NCI-H510A treated with DMSO at 0.1 percent for 48 hours (cell line): ENCODE data around the gene FRMPD4.
"Not testable (repeated sequence)": the region's sequence is repeated elsewhere in the genome, so short reads cannot be mapped to it uniquely, and the experiment has no call there.

ENCODE experiments used
- DNase-seq: peaks from one replicate; lab custom pipeline; 2025; lab: John Stamatoyannopoulos, UW

The FRMPD4 gene

DNA sequence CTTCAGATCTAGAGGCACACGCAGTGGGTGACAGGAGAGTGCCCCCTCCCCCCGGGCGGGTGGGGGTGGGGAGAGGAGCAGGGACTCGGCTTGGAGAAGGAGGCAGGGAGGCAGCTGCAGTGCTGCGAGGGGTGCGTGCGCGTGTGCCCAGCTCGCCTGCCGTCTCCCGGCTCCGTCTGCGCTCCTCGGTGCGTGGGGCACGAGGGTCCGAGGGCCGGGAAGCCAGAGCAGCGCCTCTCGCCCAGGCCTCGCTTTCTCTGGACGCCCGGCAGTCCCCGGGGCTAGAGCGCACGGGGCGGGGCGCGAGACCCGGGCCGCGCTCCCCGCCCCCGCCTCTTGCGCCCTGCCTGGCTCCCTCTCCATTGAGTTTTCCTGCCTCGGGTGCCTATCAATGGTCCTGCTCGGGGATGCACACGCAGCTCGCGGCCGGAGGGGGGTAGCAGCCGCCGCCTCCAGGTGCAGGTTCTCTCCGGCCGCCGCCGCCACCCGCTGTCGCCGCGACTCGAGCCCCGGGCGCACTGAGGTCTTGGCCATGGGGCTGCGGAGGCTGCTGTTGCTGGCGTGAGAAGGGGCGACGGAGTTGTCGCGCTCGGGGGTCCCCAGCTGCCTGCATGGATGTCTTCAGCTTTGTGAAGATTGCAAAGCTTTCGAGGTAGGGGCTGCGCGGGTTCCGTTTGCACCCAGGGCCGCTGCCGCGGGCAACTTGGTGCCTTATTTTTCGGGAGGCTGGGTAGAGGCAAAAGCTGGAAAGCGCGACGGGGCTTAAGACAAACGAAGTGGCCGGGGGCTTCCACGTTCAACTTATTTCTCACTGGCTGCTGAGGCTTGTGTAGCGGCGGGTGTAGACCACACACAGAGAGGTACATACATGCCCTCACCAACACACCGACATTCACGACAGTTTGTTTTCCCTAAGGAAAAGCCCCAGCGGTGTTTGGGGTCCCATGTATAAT is at the start of gene FRMPD4:
Gene FRMPD4, plus strand, starts transcription at position 113 of the 953 bp plus-strand sequence. Its CDS starts 499 bp downstream, at position 612.
- DNase-seq: peak; percentile 7

DNA sequence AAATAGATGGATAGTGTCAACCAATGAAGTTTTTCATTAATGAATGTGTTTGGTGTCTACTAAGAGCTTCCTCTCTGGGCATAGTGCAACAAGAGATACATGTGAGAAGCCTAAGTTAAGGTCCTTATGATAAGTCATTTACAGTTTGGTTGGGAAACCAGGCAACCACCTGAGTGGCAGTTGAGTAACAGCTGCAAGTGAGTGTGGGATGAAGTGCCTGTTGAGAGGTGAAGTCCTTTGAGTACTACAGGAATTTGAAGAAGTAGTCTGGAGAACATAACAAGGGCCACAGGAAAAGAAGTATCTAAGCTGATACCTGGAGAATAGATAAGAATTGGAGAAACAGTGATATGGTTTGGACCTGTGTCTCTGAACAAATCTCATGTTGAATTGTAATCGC is 48.5 kb upstream of the FRMPD4 start:
- no peak for DNase-seq

- no peak for DNase-seq
These were observed 25.0 kb upstream of the FRMPD4 start for GRCh38 chrX:12113321-12113720.

GRCh38 chrX:12115377-12115776 is 22.9 kb upstream of the FRMPD4 start:
- no peak for DNase-seq

GRCh38 chrX:12118134-12118533 is 20.1 kb upstream of the FRMPD4 start:
- DNase-seq: no peak

DNA sequence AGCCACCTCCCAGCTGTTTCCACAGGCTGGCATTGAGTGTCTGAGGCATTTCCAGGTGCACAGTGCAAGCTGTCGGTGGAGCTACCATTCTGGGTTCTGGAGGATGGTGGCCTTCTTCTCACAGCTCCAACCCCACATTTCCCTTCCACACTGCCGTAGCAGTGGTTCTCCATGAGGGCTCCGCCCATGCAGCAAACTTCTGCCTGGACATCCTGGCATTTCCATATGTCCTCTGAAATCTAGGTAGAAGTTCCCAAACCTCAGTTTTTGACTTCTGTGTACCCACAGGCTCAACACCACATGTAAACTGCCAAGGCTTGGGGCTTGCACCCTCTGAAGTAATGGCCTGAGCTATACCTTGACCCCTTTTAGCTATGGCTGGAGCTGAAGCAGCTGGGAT is 10.3 kb upstream of the FRMPD4 start:
- DNase-seq: no peak

GRCh38 chrX:12137951-12138360 is 317 bp upstream of the FRMPD4 start:
- DNase-seq: no peak

DNA sequence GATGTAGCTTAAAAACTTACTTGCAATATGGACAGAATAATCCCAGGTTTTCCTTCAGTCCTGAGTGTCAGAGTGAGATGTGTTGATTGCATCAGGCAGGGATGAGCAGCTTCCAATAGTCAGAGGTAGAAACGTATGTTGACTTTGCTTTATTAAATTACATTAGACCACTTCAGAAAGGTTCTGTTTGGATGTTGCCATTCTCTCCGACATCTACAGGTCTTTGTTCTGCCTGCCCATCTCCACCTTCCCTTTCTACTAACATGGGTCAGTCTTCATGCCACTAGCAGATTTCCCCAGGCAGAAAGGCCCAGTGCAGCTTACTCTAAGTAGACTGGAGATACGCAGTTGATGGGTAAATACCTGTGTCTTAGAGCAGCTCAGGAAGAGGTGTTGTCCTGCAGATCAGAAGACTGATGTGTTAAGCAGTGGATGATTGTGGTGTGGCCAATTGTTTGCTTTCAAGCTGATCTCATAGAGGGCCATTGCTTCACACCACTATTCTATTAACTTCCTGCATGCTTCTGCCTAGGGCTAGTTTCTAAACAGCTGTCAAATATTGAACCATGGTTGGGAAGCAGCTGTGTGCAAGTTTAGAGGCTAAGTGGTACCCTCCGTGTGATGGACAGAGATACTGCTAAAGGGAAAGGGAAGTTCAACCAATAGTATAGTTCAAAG is 1.8 kb downstream of the FRMPD4 start:
- DNase-seq: no peak

DNA sequence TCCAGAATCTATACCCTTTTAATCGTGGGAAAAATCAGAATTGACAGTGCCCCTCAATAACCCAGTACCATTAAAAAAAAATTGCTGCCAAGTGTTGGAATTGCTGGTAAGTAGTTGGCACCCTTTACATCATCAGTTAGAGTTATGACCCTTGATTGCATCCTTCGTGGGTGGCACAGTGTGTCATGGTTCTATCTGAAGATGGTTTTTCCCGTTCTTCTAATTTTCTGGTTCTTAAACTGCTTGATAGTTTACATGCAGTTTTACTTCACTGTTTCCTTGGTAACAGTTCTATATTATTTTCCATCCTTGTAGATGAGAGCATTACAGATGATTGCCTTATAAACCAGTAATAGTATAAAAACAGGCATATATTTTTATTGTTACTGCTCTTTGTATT is 3.2 kb downstream of the FRMPD4 start:
- DNase-seq: no peak

GRCh38 chrX:12142661-12143060 is 4.4 kb downstream of the FRMPD4 start:
- DNase-seq: no peak

DNA sequence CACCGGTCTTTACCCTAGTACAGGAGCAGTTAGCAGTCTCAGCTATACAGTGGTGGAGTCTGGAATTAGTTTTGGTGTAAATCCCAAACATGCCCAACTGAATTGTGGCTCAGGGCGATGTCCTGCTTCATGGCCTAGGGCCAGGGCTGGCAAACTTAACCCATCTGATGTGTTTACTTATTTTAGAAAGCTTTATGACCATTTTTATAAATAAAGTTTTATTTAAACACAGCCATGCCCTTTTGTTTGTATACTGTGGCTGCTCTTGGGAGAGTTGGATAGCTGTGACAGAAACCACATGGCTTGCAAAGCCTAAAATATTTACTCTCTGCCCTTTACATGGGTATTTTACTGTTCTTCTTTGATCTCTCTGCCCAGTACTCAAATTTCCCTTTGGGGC is 7.1 kb downstream of the FRMPD4 start:
- no peak for DNase-seq

DNA sequence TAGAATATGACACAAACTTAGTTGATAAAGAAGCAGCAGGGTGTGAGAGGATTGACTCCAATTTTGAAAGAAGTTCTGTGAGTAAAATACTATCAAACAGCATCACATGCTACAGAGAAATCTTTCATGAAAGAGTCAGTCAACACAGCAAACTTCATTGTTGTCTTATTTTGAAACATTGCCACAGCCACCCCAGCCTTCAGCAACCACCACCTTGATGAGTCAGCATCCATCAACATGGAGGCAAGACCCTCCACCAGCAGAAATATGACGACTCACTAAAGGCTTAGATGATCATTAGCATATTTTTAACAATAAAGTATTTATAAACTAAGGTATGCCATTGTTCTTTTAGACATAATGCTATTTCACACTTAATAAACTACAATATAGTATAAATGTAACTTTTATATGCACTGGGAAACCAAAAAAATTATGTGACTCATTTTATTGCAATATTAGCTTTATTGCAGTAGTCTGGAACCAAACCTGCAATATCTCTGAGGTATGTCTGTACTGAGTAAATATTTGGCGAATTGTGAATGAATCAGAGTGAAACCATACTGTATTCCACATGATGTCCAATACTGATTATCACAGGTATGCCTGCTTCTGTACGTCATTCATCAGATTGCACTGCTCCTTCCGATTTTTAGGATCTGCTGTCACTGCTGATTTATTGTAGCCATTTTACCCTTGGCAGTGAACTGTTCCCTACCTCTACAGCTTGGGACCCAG is 11.6 kb downstream of the FRMPD4 start:
- DNase-seq: no peak

- DNase-seq: no peak
These were observed 15.0 kb downstream of the FRMPD4 start for GRCh38 chrX:12153317-12153716.

DNA sequence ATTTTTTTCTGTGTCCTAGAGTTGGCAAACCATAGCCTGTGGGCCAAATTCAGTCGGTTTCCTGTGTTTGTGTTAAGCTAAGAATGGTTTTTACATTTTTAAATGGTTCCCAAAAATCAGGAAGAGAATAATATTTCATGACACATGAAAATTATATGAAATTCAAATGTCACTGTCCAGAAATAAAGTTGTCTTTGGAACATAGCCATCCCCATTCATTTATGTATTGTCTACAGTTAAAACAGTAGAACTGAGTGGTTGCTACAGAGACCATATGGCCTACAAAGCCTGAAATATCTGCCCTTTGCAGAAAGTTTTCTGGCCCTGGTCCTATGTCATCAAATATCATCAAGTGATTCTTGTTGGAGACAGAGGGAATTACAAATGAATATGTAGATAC is 15.5 kb downstream of the FRMPD4 start:
- no peak for DNase-seq

DNA sequence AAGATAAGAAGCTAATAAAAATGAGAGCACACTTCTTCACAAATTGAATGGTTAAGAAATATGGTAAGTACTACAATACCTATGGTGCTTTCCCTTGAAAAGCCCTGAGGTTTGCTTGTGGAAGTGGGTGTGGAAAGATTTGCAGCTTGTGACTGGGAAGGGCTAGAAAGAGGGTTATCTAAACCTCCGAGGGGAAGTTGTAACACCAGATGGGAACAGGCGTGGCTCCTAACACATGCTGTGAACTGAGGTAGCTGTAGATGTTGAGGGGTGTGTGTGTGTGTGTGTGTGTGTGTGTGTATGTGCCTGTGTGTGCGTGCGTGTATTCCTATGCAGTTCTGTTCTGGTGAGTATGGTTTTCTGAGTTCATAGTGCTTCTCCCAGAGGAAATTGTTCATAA is 21.5 kb downstream of the FRMPD4 start:
- DNase-seq: no peak

DNA sequence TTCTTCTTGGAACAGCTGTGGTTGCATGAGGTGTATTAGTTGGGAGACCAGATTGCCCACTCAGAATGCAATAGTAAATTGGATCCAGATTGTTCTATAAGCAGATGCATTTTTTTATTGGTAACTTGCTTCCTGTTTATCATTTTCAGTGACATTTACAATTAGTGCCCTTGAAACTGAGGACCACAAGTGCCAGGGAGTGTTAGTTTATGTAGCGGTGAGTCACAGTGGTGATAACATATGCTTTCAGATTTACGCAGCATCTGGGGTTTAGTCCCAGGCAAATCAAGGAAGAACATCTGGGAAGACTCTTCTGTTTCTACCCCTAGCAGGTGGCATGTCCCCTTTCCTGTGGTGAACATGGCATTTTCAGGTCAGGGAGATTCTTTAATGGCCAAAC is 24.1 kb downstream of the FRMPD4 start:
- no peak for DNase-seq

DNA sequence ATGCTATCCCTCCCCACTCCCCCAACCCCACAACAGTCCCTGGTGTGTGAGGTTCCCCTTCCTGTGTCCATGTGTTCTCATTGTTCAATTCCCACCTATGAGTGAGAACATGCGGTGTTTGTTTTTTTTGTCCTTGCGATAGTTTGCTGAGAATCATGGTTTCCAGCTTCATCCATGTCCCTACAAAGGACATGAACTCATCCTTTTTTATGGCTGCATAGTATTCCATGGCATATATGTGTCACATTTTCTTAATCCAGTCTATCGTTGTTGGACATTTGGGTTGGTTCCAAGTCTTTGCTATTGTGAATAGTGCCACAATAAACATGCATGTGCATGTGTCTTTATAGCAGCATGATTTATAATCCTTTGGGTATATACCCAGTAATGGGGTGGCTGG is 25.9 kb downstream of the FRMPD4 start:
- not testable (repeated sequence) for DNase-seq

- no peak for DNase-seq
These were observed 32.5 kb downstream of the FRMPD4 start for GRCh38 chrX:12170755-12171154.

DNA sequence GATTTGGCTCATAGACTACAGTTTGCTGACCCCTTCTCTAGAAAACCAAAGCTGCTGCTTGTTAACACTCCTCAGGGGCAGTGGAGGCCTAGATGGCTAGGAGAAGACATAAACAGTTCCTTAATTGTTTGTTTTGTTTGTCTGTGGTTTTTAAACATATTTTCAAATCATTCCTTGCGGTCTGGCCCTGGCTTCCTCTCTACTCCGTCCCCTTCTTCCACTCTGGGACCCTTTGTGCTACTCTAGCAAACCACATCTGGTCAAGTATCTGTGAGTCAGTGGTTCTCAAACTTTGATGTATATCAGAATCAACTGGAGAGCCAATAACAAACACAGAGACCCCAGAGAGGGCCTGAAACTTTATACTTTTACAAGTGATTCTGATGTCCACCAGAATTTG is 36.1 kb downstream of the FRMPD4 start:
- no peak for DNase-seq

DNA sequence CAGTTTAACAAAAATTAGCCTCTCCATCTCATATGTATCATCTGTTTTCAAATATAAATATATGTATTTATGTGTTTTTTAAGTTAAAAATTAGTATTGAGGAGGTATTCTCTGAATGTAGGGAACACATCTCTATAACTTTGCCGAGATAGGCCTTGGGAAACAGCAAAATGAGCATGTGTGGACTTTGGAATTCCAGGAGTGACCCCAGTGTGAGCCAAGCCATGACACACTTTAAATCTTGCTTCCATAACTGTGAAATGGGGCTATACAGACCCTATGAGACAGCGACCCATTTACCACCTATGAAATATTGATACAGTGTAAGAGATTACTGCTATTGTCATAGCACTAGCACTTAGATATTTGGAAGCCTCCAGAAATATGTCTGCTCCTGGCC is 58.8 kb downstream of the FRMPD4 start:
- no peak for DNase-seq

- no peak for DNase-seq
These were observed 68.1 kb downstream of the FRMPD4 start for GRCh38 chrX:12206413-12206812.

DNA sequence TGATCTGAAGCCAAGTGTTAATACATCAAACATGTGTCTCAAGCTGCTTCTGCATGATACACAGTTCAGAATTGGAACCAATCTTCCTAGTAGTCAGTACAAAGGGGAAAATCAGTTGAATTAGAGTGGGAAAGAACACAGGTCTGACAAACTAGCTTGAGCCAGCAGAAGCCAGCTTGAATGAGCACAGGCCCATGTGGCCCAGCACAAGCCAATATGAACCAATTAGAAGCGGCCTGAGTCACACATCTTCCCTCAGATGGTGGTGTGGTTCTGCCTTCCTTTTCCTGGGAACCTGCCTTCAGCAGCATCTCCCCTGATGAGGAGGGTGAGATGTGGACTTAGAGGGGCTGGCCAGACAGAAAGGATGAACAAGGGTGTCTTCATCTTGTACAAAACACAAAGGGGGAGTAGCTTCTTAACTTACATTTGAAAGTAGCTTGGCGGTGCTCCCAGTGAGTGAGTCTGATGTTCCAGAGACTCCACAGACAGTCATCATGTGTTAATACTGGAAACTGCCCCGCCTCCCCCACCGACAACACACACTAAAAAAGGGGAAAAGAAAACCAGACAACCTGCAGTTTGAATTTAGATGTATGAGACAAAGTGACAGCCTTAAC is 72.0 kb downstream of the FRMPD4 start:
- DNase-seq: no peak
